PC-3 (cell line): ENCODE data around the gene TCEAL9. TPM values are rescaled to one million over a fixed set of nuclear protein-coding genes. Genes with fewer than 3 reads are reported as not detected.

Source experiments
- ATAC-seq: fragments of 200-7000 bp; cut with Tn5 transposase; 2 replicates; pipeline ENCODE4 v1.9.1; 2020; ENCODE audit warnings: mild to moderate bottlenecking, moderate library complexity
- BruUV-seq: library from RNA; stranded (reverse); fragments of 400-500 nt; replicated peaks from 2 replicates; lab custom pipeline; 2021; lab: Mats Ljungman, UMichigan
- CTCF ChIA-PET: fragments of 300-600 bp; sonication (Branson Sonifier 250); formaldehyde crosslinking; loops from one replicate; lab custom pipeline; 2022; ENCODE audit warnings: antibody characterized with exemption; lab: Charles Lee
- POLR2A ChIA-PET: fragments of 300-600 bp; sonication (Branson Sonifier 250); formaldehyde crosslinking; loops from one replicate; lab custom pipeline; 2022; ENCODE audit warnings: antibody characterized with exemption; ENCODE audit not compliant: unreplicated experiment; lab: Charles Lee
- DNase-seq: peaks from one replicate; pipeline ENCODE4 v3.0.0-alpha.2; 2015
- H2AFZ ChIP-seq: fragments of 300-600 bp; sonication (generic); 2 replicates; pipeline ENCODE4 v1.6.0; 2016; ENCODE audit warnings: antibody characterized with exemption, low read length
- H3F3A ChIP-seq: fragments of 300-600 bp; sonication (generic); one replicate; pipeline ENCODE4 v1.6.0; 2017; ENCODE audit warnings: antibody characterized with exemption, low read length, control low read depth, mild to moderate bottlenecking; ENCODE audit not compliant: unreplicated experiment
- H3K27ac ChIP-seq: fragments of 300-600 bp; sonication (generic); 2 replicates; pipeline ENCODE4 v1.5.1; 2016; ENCODE audit warnings: mild to moderate bottlenecking, low read length
- H3K27me3 ChIP-seq: fragments of 300-600 bp; sonication (generic); 2 replicates; pipeline ENCODE4 v1.6.1; 2016; ENCODE audit warnings: low read length, mixed read lengths
- H3K36me3 ChIP-seq: fragments of 300-600 bp; sonication (generic); 2 replicates; pipeline ENCODE4 v1.6.1; 2016; ENCODE audit warnings: low read depth, mixed run types, low read length, mixed read lengths
- H3K4me1 ChIP-seq: fragments of 300-600 bp; sonication (generic); 2 replicates; pipeline ENCODE4 v1.5.1; 2016; ENCODE audit warnings: low read length; ENCODE audit not compliant: insufficient read depth
- H3K4me2 ChIP-seq: fragments of 300-600 bp; sonication (generic); 2 replicates; pipeline ENCODE4 v1.6.0; 2016; ENCODE audit warnings: low read length
- H3K4me3 ChIP-seq: fragments of 300-600 bp; sonication (generic); 2 replicates; pipeline ENCODE4 v1.5.1; 2016; ENCODE audit warnings: mild to moderate bottlenecking, low read length, mixed read lengths
- H3K79me2 ChIP-seq: fragments of 300-600 bp; sonication (generic); 2 replicates; pipeline ENCODE4 v1.6.1; 2017; ENCODE audit warnings: low read length, mixed read lengths
- H3K9ac ChIP-seq: fragments of 300-600 bp; sonication (generic); 2 replicates; pipeline ENCODE4 v1.6.0; 2016; ENCODE audit warnings: mild to moderate bottlenecking, low read length
- H3K9me2 ChIP-seq: fragments of 300-600 bp; sonication (generic); replicated peaks from 2 replicates; pipeline ENCODE4 v1.6.1; 2016; ENCODE audit warnings: mixed run types, low read length, mixed read lengths
- H3K9me3 ChIP-seq: fragments of 300-600 bp; sonication (generic); 2 replicates; pipeline ENCODE4 v1.6.1; 2016; ENCODE audit warnings: low read length, mixed read lengths
- H4K20me1 ChIP-seq: fragments of 300-600 bp; sonication (generic); 2 replicates; pipeline ENCODE4 v1.6.1; 2016; ENCODE audit warnings: low read length, mixed read lengths
- CTCF ChIP-seq: fragments of 300-600 bp; sonication (generic); conservative IDR thresholded peaks from 2 replicates; pipeline ENCODE4 v1.5.1; 2017; ENCODE audit warnings: antibody characterized with exemption, low read depth, mild to moderate bottlenecking, low read length
- EZH2 ChIP-seq: fragments of 300-600 bp; sonication (generic); IDR thresholded peaks from one replicate; pipeline ENCODE4 v1.6.1; 2017; ENCODE audit warnings: antibody characterized with exemption, mild to moderate bottlenecking, low read length; ENCODE audit not compliant: unreplicated experiment
- EZH2phosphoT487 ChIP-seq: fragments of 300-600 bp; sonication (generic); IDR thresholded peaks from 2 replicates; pipeline ENCODE4 v1.6.1; 2018; ENCODE audit warnings: mild to moderate bottlenecking, antibody characterized with exemption, low read length, borderline replicate concordance
- intact Hi-C: fragments of 100-400 bp; cut with micrococcal nuclease; formaldehyde crosslinking; loops from 2 replicates; pipeline ENCODE4 v1.9.0; 2023
- total RNA-seq: library from RNA; depleted of rRNA; stranded (reverse); fragments of >200 nt; gene quantifications from 2 replicates; pipeline ENCODE4 v1.2.3, GENCODE V29; 2014

The TCEAL9 gene
- total RNA-seq, 1 experiment from 2014 or later: 23.0 TPM

GRCh38 chrX:103386332-103386731, 30.0 kb downstream of the TCEAL9 start:
- CTCF ChIA-PET: no interaction called here
- no TSS peak for BruUV-seq
- H4K20me1 ChIP-seq: no peaks in the 10 kb centered on the region
- no peaks in the 10 kb centered on the region for H3K27me3 ChIP-seq
- intact Hi-C loops: no loop called here
- no peaks in the 10 kb centered on the region for H3K9me2 ChIP-seq
- no peak overlapping the region for H3K9ac ChIP-seq
- no peak overlapping the region for H2AFZ ChIP-seq
- no peaks in the 10 kb centered on the region for H3K79me2 ChIP-seq
- ATAC-seq (no peak), DNase-seq (no peak)
- no peaks in the 10 kb centered on the region for H3K36me3 ChIP-seq
- no peak overlapping the region for H3K27ac ChIP-seq
- no peak overlapping the region for H3K4me2 ChIP-seq
- POLR2A ChIA-PET: no interaction called here
- no peaks in the 10 kb centered on the region for H3F3A ChIP-seq
- no peaks in the 10 kb centered on the region for H3K4me1 ChIP-seq
- H3K4me3 ChIP-seq: no peak overlapping the region
- no peaks in the 10 kb centered on the region for H3K9me3 ChIP-seq
- TF ChIP-seq CTCF (no peak), EZH2phosphoT487 (no peak), EZH2 (no peak)

- ChIA-PET CTCF (no interaction called here), POLR2A (no interaction called here)
- Histone ChIP-seq H3K36me3 (no peaks in the 10 kb centered on the region), H3K4me1 (peaks cover 8% of the 10 kb centered on the region), H3K9me2 (no peaks in the 10 kb centered on the region), H3K27ac (no peak overlapping the region), H3K9me3 (no peaks in the 10 kb centered on the region), H2AFZ (no peak overlapping the region), H3K4me3 (no peak overlapping the region), H3K79me2 (no peaks in the 10 kb centered on the region), H3K27me3 (no peaks in the 10 kb centered on the region), H3K9ac (no peak overlapping the region), H3F3A (no peaks in the 10 kb centered on the region), H3K4me2 (no peak overlapping the region), H4K20me1 (no peaks in the 10 kb centered on the region)
- ATAC-seq (no peak), DNase-seq (no peak)
- intact Hi-C loops: no loop called here
- TF ChIP-seq EZH2 (no peak), CTCF (no peak), EZH2phosphoT487 (no peak)
- no TSS peak for BruUV-seq
Observed at GRCh38 chrX:103393487-103393886, 37.2 kb downstream of the TCEAL9 start.

- Histone ChIP-seq H3K27ac (no peak overlapping the region), H3K27me3 (no peaks in the 10 kb centered on the region), H4K20me1 (no peaks in the 10 kb centered on the region), H3K9ac (no peak overlapping the region), H3K9me3 (no peaks in the 10 kb centered on the region), H2AFZ (no peak overlapping the region), H3F3A (no peaks in the 10 kb centered on the region), H3K36me3 (no peaks in the 10 kb centered on the region), H3K79me2 (no peaks in the 10 kb centered on the region), H3K4me2 (no peak overlapping the region), H3K9me2 (no peaks in the 10 kb centered on the region), H3K4me3 (no peak overlapping the region), H3K4me1 (peaks cover 26% of the 10 kb centered on the region)
- CTCF ChIA-PET: no interaction called here
- POLR2A ChIA-PET: no interaction called here
- DNase-seq (no peak), ATAC-seq (no peak)
- no peak for TF ChIP-seq EZH2phosphoT487
- no peak for TF ChIP-seq CTCF
- no peak for TF ChIP-seq EZH2
- intact Hi-C loops: loop anchor here (5.0 kb wide), 1 partner anchor 66 kb away; no protein-coding TSS in a partner anchor
- BruUV-seq: no TSS peak
Observed at GRCh38 chrX:103396186-103396585, 39.9 kb downstream of the TCEAL9 start.
